ENCODE results near the gene NPDC1.

- TF ChIP-seq, protein P1, sequence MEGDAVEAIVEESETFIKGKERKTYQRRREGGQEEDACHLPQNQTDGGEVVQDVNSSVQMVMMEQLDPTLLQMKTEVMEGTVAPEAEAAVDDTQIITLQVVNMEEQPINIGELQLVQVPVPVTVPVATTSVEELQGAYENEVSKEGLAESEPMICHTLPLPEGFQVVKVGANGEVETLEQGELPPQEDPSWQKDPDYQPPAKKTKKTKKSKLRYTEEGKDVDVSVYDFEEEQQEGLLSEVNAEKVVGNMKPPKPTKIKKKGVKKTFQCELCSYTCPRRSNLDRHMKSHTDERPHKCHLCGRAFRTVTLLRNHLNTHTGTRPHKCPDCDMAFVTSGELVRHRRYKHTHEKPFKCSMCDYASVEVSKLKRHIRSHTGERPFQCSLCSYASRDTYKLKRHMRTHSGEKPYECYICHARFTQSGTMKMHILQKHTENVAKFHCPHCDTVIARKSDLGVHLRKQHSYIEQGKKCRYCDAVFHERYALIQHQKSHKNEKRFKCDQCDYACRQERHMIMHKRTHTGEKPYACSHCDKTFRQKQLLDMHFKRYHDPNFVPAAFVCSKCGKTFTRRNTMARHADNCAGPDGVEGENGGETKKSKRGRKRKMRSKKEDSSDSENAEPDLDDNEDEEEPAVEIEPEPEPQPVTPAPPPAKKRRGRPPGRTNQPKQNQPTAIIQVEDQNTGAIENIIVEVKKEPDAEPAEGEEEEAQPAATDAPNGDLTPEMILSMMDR (IDR thresholded peaks at IDR 0.05), result no peak
- TF ChIP-seq POLR2A (IDR thresholded peaks at IDR 0.05; ENCODE audit: low read length), result no peak
- TF ChIP-seq ZNF302 (CRISPR knock-in tag; IDR thresholded peaks at IDR 0.05), result no peak
- TF ChIP-seq FOSL2 (IDR thresholded peaks at IDR 0.05), result no peak
- TF ChIP-seq FOSL2 (CRISPR knock-in tag; IDR thresholded peaks at IDR 0.05), result no peak
- TF ChIP-seq, protein P2, sequence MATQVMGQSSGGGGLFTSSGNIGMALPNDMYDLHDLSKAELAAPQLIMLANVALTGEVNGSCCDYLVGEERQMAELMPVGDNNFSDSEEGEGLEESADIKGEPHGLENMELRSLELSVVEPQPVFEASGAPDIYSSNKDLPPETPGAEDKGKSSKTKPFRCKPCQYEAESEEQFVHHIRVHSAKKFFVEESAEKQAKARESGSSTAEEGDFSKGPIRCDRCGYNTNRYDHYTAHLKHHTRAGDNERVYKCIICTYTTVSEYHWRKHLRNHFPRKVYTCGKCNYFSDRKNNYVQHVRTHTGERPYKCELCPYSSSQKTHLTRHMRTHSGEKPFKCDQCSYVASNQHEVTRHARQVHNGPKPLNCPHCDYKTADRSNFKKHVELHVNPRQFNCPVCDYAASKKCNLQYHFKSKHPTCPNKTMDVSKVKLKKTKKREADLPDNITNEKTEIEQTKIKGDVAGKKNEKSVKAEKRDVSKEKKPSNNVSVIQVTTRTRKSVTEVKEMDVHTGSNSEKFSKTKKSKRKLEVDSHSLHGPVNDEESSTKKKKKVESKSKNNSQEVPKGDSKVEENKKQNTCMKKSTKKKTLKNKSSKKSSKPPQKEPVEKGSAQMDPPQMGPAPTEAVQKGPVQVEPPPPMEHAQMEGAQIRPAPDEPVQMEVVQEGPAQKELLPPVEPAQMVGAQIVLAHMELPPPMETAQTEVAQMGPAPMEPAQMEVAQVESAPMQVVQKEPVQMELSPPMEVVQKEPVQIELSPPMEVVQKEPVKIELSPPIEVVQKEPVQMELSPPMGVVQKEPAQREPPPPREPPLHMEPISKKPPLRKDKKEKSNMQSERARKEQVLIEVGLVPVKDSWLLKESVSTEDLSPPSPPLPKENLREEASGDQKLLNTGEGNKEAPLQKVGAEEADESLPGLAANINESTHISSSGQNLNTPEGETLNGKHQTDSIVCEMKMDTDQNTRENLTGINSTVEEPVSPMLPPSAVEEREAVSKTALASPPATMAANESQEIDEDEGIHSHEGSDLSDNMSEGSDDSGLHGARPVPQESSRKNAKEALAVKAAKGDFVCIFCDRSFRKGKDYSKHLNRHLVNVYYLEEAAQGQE (IDR thresholded peaks at IDR 0.05), result no peak
- TF ChIP-seq CBX2 (IDR thresholded peaks at IDR 0.05; ENCODE audit: borderline replicate concordance, low read depth), result no peak
- TF ChIP-seq HDAC2 (IDR thresholded peaks at IDR 0.05), result no peak
- no peak for TF ChIP-seq MAFK (IDR thresholded peaks at IDR 0.05; ENCODE audit: partially characterized antibody)
- no peak for TF ChIP-seq RNF2 (IDR thresholded peaks at IDR 0.05; ENCODE audit: borderline replicate concordance, low read depth)
- TF ChIP-seq, protein P3, sequence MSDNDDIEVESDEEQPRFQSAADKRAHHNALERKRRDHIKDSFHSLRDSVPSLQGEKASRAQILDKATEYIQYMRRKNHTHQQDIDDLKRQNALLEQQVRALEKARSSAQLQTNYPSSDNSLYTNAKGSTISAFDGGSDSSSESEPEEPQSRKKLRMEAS (IDR thresholded peaks at IDR 0.05), result no peak
- TF ChIP-seq, protein P4, sequence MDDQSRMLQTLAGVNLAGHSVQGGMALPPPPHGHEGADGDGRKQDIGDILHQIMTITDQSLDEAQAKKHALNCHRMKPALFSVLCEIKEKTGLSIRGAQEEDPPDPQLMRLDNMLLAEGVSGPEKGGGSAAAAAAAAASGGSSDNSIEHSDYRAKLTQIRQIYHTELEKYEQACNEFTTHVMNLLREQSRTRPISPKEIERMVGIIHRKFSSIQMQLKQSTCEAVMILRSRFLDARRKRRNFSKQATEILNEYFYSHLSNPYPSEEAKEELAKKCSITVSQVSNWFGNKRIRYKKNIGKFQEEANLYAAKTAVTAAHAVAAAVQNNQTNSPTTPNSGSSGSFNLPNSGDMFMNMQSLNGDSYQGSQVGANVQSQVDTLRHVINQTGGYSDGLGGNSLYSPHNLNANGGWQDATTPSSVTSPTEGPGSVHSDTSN (IDR thresholded peaks at IDR 0.05), result no peak
- no peak for TF ChIP-seq HOXA7 (CRISPR knock-in tag; IDR thresholded peaks at IDR 0.05)
- TF ChIP-seq BHLHE40 (IDR thresholded peaks at IDR 0.05; ENCODE audit: low read depth, low read length), result no peak
- no peak for TF ChIP-seq RCOR1 (IDR thresholded peaks at IDR 0.05; ENCODE audit: low read depth, low read length)
These were observed 13.9 kb downstream of the NPDC1 start, which contains the start of gene FUT7 for GRCh38 chr9:137031904-137032640.
